Activated T-cell treated with anti-CD3 and anti-CD28 coated beads, Interleukin-2, amount 50 U/mL, for 72 hours (primary cell): ENCODE data around the gene EPB41. TPM values are rescaled to one million over a fixed set of nuclear protein-coding genes. Genes with fewer than 3 reads are reported as not detected.
"Not testable (repeated sequence)": the region's sequence is repeated elsewhere in the genome, so short reads cannot be mapped to it uniquely, and the experiment has no call there.

Source experiments
- ATAC-seq, 2 donors: fragments of 150-1000 bp; cut with Tn5 transposase; replicated peaks in 1 of 2; 2 replicates each; pipeline ENCODE4 v1.10.0; 2021; ENCODE audit warnings: moderate library complexity in 2 of 2, mild to moderate bottlenecking in 1 of 2
- DNase-seq, 2 donors: peaks; one replicate each; pipeline ENCODE4 v3.0.0; 2021 to 2022; ENCODE audit warnings: mixed read lengths in 1 of 2
- H3K27ac Mint-ChIP-seq: one replicate; pipeline ENCODE4 v1.8.0; 2022; ENCODE audit warnings: mild to moderate bottlenecking, moderate library complexity, mixed read lengths
- H3K27me3 Mint-ChIP-seq: one replicate; pipeline ENCODE4 v1.8.0; 2022; ENCODE audit warnings: low read depth, mixed read lengths
- H3K36me3 Mint-ChIP-seq, 2 donors: one replicate each; pipeline ENCODE4 v1.8.0; 2022; ENCODE audit warnings: mixed read lengths in 2 of 2, mild to moderate bottlenecking in 1 of 2; ENCODE audit not compliant: insufficient read depth in 2 of 2
- H3K4me1 Mint-ChIP-seq: one replicate; pipeline ENCODE4 v1.8.0; 2022; ENCODE audit warnings: low read depth, mixed read lengths
- H3K4me3 Mint-ChIP-seq, 2 donors: one replicate each; pipeline ENCODE4 v1.8.0; 2022; ENCODE audit warnings: mild to moderate bottlenecking in 2 of 2, mixed read lengths in 2 of 2, moderate library complexity in 2 of 2
- H3K9me3 Mint-ChIP-seq, 2 donors: one replicate each; pipeline ENCODE4 v1.8.0; 2022; ENCODE audit warnings: mixed read lengths in 2 of 2
- total RNA-seq, 2 donors: library from RNA; stranded (reverse); gene quantifications; one replicate each; pipeline ENCODE4 v1.2.3, GENCODE V29; 2022

Gene EPB41
- total RNA-seq, 2 donors from 2014 or later: 73.3 to 109 TPM

DNA sequence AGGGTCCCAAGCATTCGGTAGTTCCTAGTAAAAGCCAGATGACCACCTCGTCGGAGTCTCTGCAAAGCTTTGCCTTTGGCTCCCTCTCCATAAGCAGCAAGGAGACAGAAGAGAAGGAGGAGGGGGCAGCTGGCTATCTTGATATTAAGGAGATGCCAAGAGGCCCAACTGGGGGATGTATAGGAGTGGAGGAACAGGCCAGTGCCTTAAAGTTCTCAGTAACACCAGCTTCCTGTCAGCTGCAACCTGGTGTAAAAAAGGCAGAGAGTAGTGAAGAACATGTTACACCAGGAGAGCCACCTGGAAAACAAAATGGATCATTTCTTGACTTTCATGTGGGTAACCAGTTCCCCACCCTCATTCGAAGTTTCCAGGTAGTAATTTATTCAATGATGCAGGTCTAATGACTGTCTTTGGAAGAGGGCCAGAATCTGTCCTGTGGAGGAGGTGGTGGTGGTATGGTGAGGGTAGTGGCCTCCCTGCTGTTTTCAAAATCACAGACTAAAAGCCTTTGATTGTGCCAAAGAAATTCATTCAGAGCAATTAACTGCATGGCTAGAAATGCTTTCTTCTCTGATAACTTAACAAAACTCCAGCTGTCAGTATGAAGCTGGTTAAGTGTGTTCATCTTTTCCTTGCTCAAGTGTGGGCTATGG, 182.0 kb downstream of the EPB41 start:
- Mint-ChIP-seq H3K27ac (peak overlapping the region; percentile 21), H3K27me3 (no peaks in the 10 kb centered on the region), H3K4me1 (peaks cover 8% of the 10 kb centered on the region), H3K4me3 (no peak overlapping the region), H3K9me3 (peaks cover 2% of the 10 kb centered on the region in 2 donors), H3K36me3 (peaks cover 4 to 18% of the 10 kb centered on the region in 2 donors)
- ATAC-seq: no peak
- DNase-seq: no peak

DNA sequence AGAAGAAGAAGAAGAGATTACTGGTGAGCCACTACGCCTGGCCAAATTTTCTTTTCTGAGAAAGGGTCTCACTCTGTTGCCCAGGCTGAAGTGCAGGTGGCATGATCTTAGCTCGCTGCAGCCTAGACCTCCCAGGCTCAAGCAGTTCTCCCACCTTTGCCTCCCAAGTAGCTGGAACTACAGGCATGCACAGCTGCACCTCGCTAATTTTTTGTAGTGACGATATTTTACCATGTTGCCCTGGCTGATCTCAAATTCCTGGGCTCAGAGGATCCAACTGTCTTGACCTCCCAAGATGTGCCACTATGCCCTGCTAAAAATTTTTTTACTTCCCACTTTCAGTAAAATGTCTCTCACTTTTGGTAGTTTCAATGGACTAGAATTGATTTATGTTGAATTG, 184.9 kb downstream of the EPB41 start:
- no peaks in the 10 kb centered on the region for H3K27me3 Mint-ChIP-seq
- H3K36me3 Mint-ChIP-seq: peaks cover 3 to 18% of the 10 kb centered on the region in 2 donors
- no peaks in the 10 kb centered on the region for H3K9me3 Mint-ChIP-seq
- peaks cover 8% of the 10 kb centered on the region for H3K4me1 Mint-ChIP-seq
- H3K4me3 Mint-ChIP-seq: no peak overlapping the region
- H3K27ac Mint-ChIP-seq: peak overlapping the region; percentile 44
- ATAC-seq (no peak), DNase-seq (no peak)

DNA sequence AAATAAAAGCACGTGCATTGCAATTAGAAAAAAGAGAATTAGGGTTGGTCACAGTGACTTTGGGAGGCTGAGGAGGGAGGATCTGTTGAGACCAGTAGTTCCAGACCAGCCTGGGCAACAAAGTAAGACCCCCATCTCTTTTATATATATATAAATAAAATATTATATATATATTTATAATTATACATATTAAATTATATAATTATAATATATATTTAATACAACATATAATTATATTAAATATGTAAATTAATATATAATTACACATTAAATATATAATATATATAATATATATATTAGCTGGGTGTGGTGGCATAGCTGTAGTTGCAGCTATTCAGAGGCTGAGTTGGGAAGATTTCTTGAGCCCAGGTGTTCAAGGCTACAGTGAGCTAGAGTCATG, 186.1 kb downstream of the EPB41 start:
- ATAC-seq: no peak
- H3K27ac Mint-ChIP-seq: no peak overlapping the region
- peaks cover 8% of the 10 kb centered on the region for H3K4me1 Mint-ChIP-seq
- H3K4me3 Mint-ChIP-seq: no peak overlapping the region
- no peaks in the 10 kb centered on the region for H3K9me3 Mint-ChIP-seq
- DNase-seq: no peak
- peaks cover 3 to 18% of the 10 kb centered on the region in 2 donors for H3K36me3 Mint-ChIP-seq
- no peaks in the 10 kb centered on the region for H3K27me3 Mint-ChIP-seq

DNA sequence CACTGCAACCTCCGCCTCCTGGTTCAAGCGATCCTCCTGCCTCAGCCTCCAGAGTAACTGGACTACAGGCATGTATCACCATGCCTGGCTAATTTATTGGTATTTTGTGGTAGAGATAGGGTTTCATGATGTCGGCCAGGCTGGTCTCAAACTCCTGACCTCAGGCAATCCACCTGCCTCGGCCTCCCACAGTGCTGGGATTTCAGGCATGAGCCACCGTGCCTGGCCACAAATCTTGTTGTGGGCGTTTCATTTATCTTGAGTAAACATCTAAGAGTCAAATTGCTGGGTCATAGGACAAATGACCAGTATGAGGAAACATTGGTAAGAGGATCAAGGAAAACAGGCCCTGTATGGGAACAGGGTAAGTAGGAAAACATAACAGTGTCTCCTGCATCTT, 191.5 kb downstream of the EPB41 start:
- Mint-ChIP-seq H3K27ac (no peak overlapping the region), H3K27me3 (no peaks in the 10 kb centered on the region), H3K9me3 (no peaks in the 10 kb centered on the region), H3K4me3 (no peak overlapping the region), H3K4me1 (no peaks in the 10 kb centered on the region), H3K36me3 (peaks cover 0 to 9% of the 10 kb centered on the region in 2 donors)
- ATAC-seq (no peak), DNase-seq (no peak)

DNA sequence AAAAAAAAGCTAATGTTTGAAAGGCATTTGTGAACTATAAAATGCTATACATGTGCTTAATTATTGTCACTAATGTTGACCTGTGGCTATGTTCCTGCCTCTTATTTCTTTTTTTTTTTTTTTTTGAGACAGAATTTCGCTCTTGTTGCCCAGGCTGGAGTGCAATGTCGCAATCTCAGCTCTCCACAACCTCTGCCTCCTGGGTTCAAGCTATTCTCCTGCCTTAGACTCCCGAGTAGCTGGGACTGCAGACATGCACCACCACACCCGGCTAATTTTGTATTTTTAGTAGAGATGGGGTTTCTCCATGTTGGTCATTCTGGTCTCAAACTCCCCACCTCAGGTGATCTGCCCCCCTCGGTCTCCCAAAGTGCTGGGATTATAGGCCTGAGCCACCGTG, 193.7 kb downstream of the EPB41 start:
- H3K4me3 Mint-ChIP-seq, H3K36me3 Mint-ChIP-seq, H3K4me1 Mint-ChIP-seq, H3K27me3 Mint-ChIP-seq, H3K9me3 Mint-ChIP-seq, H3K27ac Mint-ChIP-seq, ATAC-seq, DNase-seq: not testable (repeated sequence)

DNA sequence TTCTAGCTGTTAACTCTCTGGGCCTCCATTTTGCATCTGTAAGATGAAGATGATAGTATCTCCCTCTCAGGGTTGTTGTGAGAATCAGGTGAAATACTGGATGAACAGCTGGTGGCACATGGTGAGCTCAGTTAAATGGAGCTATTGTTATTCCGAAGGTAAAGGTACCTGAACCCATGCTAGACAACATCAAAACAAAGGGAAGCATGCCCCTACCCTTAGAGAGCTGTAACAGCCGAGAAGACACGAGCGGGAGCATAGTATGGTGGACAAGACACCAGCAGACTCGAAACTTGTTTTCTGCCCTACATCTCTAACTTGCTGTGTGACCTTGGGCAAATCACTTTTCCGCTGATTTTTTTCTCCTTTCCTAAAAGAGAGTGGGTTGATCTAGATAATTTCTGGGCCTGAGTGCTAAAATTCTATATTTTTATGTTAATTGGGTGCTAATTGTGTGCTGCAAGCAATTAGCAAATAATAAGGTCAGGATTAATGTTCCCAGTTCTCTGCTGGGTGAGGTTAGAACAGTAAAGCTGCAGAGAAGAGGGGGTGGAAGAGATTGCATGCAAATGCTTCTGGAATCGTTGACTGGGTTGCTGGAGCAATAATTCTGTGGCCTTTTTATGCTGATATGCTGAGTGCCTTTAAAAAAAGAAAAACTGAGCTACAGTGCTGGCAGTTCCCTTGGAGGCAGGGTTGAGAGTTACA, 198.5 kb downstream of the EPB41 start:
- Mint-ChIP-seq H3K9me3 (no peaks in the 10 kb centered on the region), H3K4me3 (no peak overlapping the region), H3K4me1 (no peaks in the 10 kb centered on the region), H3K27me3 (no peaks in the 10 kb centered on the region), H3K27ac (no peak overlapping the region), H3K36me3 (peaks cover 3 to 11% of the 10 kb centered on the region in 2 donors)
- ATAC-seq: no peak
- DNase-seq: no peak

DNA sequence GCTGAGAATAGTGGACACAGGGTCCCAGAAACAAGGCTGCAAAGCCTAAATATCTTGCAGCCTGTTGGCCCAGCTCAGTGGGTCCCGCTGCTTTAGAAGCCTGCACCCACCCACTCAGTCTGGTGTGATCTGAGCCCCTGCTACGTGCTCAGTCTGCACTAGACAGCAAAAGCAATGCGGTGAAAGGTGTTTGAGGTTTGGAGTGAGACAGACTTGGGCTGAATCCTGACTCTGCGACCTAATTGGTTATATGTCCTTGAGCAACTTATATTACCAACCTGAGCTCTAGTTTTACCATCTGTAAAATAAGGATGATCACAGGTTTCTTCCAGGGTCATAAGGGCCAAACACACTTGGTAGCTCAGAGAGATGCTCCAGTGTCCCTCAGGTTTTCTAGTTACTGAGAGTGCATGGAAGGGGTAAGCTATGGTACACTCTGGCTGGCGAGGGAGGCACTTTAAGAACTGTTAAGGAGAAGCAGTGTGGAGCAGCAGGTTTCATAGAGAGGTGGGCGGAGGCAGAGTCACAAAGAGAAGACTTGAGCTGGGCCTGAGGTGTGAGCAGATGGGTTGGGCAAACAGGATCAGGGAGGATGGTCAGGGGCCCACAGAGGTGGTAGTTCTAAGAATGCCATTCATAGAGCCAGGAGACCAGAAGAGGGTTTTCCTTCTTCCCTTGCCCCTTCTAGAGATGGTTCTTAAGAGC, 199.2 kb downstream of the EPB41 start:
- no peak for DNase-seq
- Mint-ChIP-seq H3K9me3 (no peaks in the 10 kb centered on the region), H3K27ac (no peak overlapping the region), H3K4me3 (no peak overlapping the region), H3K27me3 (no peaks in the 10 kb centered on the region), H3K4me1 (no peaks in the 10 kb centered on the region), H3K36me3 (peaks cover 3 to 12% of the 10 kb centered on the region in 2 donors)
- ATAC-seq: peak in 1 of 2 donors; percentile 28

DNA sequence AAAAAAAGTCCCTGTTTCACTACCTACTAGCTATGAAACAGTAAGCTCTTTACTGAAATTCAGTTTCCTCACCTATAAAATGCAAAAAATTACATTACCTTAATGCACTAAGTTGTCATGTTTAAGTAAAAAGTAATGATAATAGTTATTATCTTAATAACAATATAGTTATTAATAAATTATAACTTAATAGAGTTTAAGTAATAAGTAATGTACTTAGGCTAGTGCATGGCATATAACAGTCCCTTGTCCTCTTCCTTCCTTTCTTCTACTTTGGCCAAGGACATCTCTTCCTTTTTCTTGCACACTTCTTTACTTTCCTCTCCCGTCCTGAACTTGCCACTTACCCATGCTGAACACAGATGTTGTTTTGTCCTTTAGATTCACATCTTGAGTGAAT, 200.3 kb downstream of the EPB41 start:
- H3K4me1 Mint-ChIP-seq: no peaks in the 10 kb centered on the region
- H3K4me3 Mint-ChIP-seq: no peak overlapping the region
- peaks cover 3 to 12% of the 10 kb centered on the region in 2 donors for H3K36me3 Mint-ChIP-seq
- DNase-seq (no peak), ATAC-seq (no peak)
- no peaks in the 10 kb centered on the region for H3K9me3 Mint-ChIP-seq
- H3K27me3 Mint-ChIP-seq: no peaks in the 10 kb centered on the region
- H3K27ac Mint-ChIP-seq: no peak overlapping the region

DNA sequence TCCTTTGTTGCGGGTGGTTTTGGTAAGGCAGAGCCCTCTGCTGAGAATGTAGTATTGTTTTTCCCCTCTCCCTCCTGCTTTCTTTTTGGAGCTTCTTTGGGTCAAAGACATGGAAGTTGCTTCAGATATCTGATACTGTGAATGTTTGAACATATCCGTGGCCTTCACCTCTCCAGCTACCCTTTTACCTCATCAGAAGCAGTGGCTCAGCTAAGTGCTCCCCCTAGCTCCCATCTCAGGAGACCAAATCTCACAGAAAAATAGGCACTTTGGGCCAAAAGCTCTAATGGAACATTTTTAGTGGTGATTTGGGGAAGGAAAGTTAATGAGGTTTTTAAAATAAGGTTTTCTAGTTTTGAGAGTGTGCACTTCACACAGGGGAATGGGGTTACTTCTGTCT, 203.0 kb downstream of the EPB41 start:
- H3K27ac Mint-ChIP-seq: no peak overlapping the region
- H3K9me3 Mint-ChIP-seq: no peaks in the 10 kb centered on the region
- H3K27me3 Mint-ChIP-seq: no peaks in the 10 kb centered on the region
- H3K4me3 Mint-ChIP-seq: no peak overlapping the region
- ATAC-seq: no peak
- H3K4me1 Mint-ChIP-seq: no peaks in the 10 kb centered on the region
- peaks cover 3 to 8% of the 10 kb centered on the region in 2 donors for H3K36me3 Mint-ChIP-seq
- no peak for DNase-seq

DNA sequence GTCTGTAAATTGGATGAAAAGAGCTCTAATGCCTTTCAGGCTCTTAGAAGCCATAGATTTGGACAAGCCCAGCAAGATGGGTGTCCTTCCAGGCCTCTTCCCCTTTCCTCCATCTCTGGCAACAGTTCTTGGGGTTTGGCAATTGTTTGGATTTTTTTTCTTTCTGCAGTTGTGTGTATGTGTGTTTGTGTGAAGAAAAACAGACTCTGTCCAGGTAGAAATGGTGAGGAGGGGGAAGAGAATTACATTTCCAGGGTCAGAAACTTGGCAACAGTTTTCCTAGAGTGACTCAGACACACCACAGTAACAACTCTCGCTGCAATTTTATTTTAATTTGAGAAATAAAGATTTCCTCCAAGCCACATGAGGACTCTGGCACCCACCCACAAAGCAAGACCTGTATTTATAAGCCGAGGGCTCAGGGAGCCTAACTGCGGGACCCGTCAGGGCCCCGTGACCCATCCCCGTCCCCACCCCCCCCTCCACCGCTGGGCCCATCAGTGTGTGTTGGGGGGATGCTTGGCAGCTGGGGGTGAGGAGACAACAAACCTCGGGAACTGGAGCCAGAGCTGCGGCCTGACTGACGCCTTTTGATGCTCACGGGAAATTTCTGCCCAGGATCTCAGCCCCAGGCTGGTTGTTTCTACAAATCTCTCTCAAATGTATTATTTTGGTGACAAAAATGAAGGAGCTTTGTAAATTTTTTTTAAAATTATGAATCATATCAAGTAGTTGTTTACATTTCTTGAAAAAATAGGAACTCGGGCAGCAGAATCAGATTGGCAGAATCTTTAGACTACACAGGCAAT, 205.0 kb downstream of the EPB41 start:
- DNase-seq: no peak
- H3K4me1 Mint-ChIP-seq: no peaks in the 10 kb centered on the region
- no peak overlapping the region for H3K27ac Mint-ChIP-seq
- H3K4me3 Mint-ChIP-seq: no peak overlapping the region
- no peaks in the 10 kb centered on the region for H3K27me3 Mint-ChIP-seq
- ATAC-seq: no peak
- no peaks in the 10 kb centered on the region for H3K9me3 Mint-ChIP-seq
- peaks cover 3 to 5% of the 10 kb centered on the region in 2 donors for H3K36me3 Mint-ChIP-seq

DNA sequence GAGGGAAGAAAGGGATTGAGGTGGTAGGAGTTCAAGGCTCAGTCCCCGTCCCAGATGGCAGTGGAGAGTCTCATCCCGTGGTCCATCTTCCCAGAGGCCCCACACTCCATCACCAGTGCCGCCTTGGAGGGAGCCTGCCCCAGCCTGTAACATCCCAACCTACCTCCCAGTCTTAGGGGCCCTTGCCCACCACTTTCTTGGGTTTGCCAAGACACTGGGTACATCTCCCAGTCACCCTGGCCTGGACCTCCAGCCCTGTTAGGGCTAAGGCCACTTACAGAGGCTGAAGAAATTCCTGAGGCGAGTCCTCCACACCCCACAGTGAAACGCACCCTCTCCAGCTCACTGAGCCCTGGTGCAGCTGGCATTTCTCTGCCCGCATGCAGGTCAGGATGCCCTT, 206.0 kb downstream of the EPB41 start:
- H3K9me3 Mint-ChIP-seq: no peaks in the 10 kb centered on the region
- ATAC-seq: no peak
- no peak overlapping the region for H3K4me3 Mint-ChIP-seq
- DNase-seq: no peak
- peaks cover 4% of the 10 kb centered on the region for H3K27me3 Mint-ChIP-seq
- no peak overlapping the region for H3K27ac Mint-ChIP-seq
- peaks cover 3% of the 10 kb centered on the region in 2 donors for H3K36me3 Mint-ChIP-seq
- H3K4me1 Mint-ChIP-seq: no peaks in the 10 kb centered on the region

DNA sequence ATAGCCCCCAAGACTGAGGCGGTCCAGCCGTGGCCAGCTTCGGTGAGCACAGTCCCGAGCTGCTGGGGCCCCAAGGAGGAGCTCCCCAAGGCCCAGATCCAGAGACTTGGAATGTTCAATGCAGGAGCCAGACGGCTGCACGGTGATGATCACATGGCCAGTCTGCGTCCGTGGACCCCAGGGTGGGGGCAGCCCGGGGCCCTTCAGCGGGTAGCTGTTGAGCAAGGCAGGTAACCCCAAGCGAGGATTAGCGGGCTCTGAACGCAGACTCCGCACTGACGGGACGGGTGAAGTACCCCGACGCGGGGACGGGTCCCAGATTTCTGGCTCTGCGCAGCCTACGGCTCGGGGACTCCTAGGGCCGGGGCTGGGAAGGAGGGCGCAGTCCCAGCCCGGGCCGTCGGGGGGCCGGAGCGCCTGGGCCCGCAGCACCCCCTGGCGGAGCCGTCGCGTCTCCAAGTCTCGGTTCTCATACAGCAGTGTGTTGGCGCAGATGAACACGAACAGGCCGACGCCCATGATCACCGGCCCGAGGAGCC, 206.6 kb downstream of the EPB41 start:
- Mint-ChIP-seq H3K4me3 (no peak overlapping the region), H3K9me3 (no peaks in the 10 kb centered on the region), H3K27ac (no peak overlapping the region), H3K27me3 (peaks cover 10% of the 10 kb centered on the region), H3K36me3 (peaks cover 3% of the 10 kb centered on the region in 2 donors), H3K4me1 (no peaks in the 10 kb centered on the region)
- ATAC-seq (peak; percentile 71 to 81), DNase-seq (peak; percentile 82 to 84)
